B cell (primary cell): ENCODE measurements around the gene DOCK8. TPM values are rescaled to one million over a fixed set of nuclear protein-coding genes. Genes with fewer than 3 reads are reported as not detected.
"Not testable (repeated sequence)": the region's sequence is repeated elsewhere in the genome, so short reads cannot be mapped to it uniquely, and the experiment has no call there.

ENCODE experiments used
- ATAC-seq: fragments of 200-7000 bp; cut with Tn5 transposase; one replicate; pipeline ENCODE4 v1.10.0; 2021; ENCODE audit warnings: low read depth, mild to moderate bottlenecking, moderate number of reproducible peaks, moderate library complexity
- CTCF ChIA-PET: fragments of 350-600 bp; sonication (Branson Sonifier 250); formaldehyde crosslinking; loops from one replicate; lab custom pipeline; 2021; ENCODE audit warnings: antibody characterized with exemption, inconsistent platforms; lab: Charles Lee
- POLR2A ChIA-PET: fragments of 350-600 bp; sonication (Branson Sonifier 250); formaldehyde crosslinking; loops from one replicate; lab custom pipeline; 2021; ENCODE audit warnings: antibody characterized with exemption; lab: Charles Lee
- DNase-seq: peaks from one replicate; pipeline ENCODE4 v3.0.0; 2013
- H2AFZ ChIP-seq: 2 replicates; pipeline ENCODE4 v1.6.1; 2012; ENCODE audit warnings: mild to moderate bottlenecking, low read depth, low read length; ENCODE audit not compliant: insufficient read depth, poor library complexity, severe bottlenecking
- H3K27ac ChIP-seq, 2 donors: 1 replicate in 1 of 2; 2 replicates in 1 of 2; pipeline ENCODE4 v1.5.1; 2012 to 2013; ENCODE audit warnings: low read length in 2 of 2, mild to moderate bottlenecking in 2 of 2, moderate library complexity in 1 of 2
- H3K27me3 ChIP-seq, 4 experiments: fragments of 200-600 bp in 1 of 4; sonication (generic) in 1 of 4; replicated peaks in 1 of 4; 1 replicate in 2 of 4; 2 replicates in 2 of 4; pipeline versions ENCODE4 v1.6.1 to v1.7.0; 2013 to 2016; ENCODE audit warnings: low read length in 3 of 4, mild to moderate bottlenecking in 2 of 4, mixed read lengths in 1 of 4, moderate library complexity in 1 of 4; ENCODE audit not compliant: insufficient read depth in 4 of 4, control insufficient read depth in 3 of 4; ENCODE audit errors: control extremely low read depth in 1 of 4
- H3K36me3 ChIP-seq, 2 experiments: replicated peaks in 1 of 2; 1 replicate in 1 of 2; 2 replicates in 1 of 2; pipeline versions ENCODE4 v1.6.1 to v1.7.1; 2013; ENCODE audit warnings: low read length in 1 of 2; ENCODE audit not compliant: insufficient read depth in 2 of 2, control insufficient read depth in 1 of 2; ENCODE audit errors: control extremely low read depth in 1 of 2, extremely low read depth in 1 of 2
- H3K4me1 ChIP-seq, 2 donors: fragments of 200-600 bp in 1 of 2; sonication (generic) in 1 of 2; 1 replicate in 1 of 2; 2 replicates in 1 of 2; pipeline versions ENCODE4 v1.5.1 to v1.6.1; 2013 to 2017; ENCODE audit warnings: low read length in 2 of 2; ENCODE audit not compliant: control insufficient read depth in 2 of 2, insufficient read depth in 2 of 2
- H3K4me2 ChIP-seq: replicated peaks from 2 replicates; pipeline ENCODE3; 2012; ENCODE audit warnings: mild to moderate bottlenecking, low read depth, low read length; ENCODE audit not compliant: poor library complexity, severe bottlenecking
- H3K4me3 ChIP-seq, 5 experiments: fragments of 200-600 bp in 1 of 5; sonication (generic) in 1 of 5; 1 replicate in 3 of 5; 2 replicates in 2 of 5; pipeline versions ENCODE4 v1.5.1 to v1.7.0; 2011 to 2016; ENCODE audit warnings: low read length in 4 of 5, mild to moderate bottlenecking in 4 of 5, low read depth in 2 of 5, control low read depth in 1 of 5, moderate library complexity in 1 of 5; ENCODE audit not compliant: insufficient read depth in 1 of 5; ENCODE audit errors: control extremely low read depth in 1 of 5, extremely low read depth in 1 of 5
- H3K79me2 ChIP-seq: fragments of 200-600 bp; sonication (generic); one replicate; pipeline ENCODE4 v1.6.0; 2016; ENCODE audit warnings: low read length; ENCODE audit not compliant: control insufficient read depth, insufficient read depth
- H3K9ac ChIP-seq: fragments of 200-600 bp; sonication (generic); 2 replicates; pipeline ENCODE4 v1.6.1; 2017; ENCODE audit warnings: mild to moderate bottlenecking, low read length, moderate library complexity
- H3K9me3 ChIP-seq, 3 donors: one replicate each; pipeline versions ENCODE4 v1.6.1 to v1.7.1; 2013; ENCODE audit warnings: low read length in 2 of 3; ENCODE audit not compliant: control insufficient read depth in 2 of 3, insufficient read depth in 1 of 3; ENCODE audit errors: control extremely low read depth in 1 of 3
- H4K20me1 ChIP-seq: 2 replicates; pipeline ENCODE4 v1.6.0; 2012; ENCODE audit warnings: mild to moderate bottlenecking, low read length; ENCODE audit not compliant: insufficient read depth, control insufficient read depth, poor library complexity, severe bottlenecking
- H3K27ac Mint-ChIP-seq: one replicate; pipeline ENCODE4 v1.8.0; 2021; ENCODE audit warnings: mixed read lengths
- H3K27me3 Mint-ChIP-seq: one replicate; pipeline ENCODE4 v1.8.0; 2021; ENCODE audit warnings: mixed read lengths
- H3K4me1 Mint-ChIP-seq: one replicate; pipeline ENCODE4 v1.8.0; 2021; ENCODE audit warnings: mixed read lengths
- H3K4me3 Mint-ChIP-seq: one replicate; pipeline ENCODE4 v1.8.0; 2021; ENCODE audit warnings: mixed read lengths
- H3K9me3 Mint-ChIP-seq: one replicate; pipeline ENCODE4 v1.8.0; 2022; ENCODE audit warnings: mixed read lengths; ENCODE audit not compliant: insufficient read depth
- CTCF ChIP-seq: fragments of 200-600 bp; IDR thresholded peaks from one replicate; pipeline ENCODE4 v1.8.0; 2022; ENCODE audit warnings: antibody characterized with exemption, mild to moderate bottlenecking
- EZH2 ChIP-seq: IDR thresholded peaks from 2 replicates; pipeline ENCODE4 v1.6.1; 2012; ENCODE audit warnings: borderline replicate concordance, low read depth, mild to moderate bottlenecking, moderate library complexity, low read length; ENCODE audit not compliant: insufficient read depth, poor library complexity, severe bottlenecking
- WGBS: methylation state at CpG from one replicate; pipeline ENCODE4 v1.1.5; 2013; ENCODE audit warnings: missing lambda C conversion rate; ENCODE audit not compliant: insufficient coverage; 5-methylcytosine and 5-hydroxymethylcytosine counted together
- intact Hi-C: fragments of 100-400 bp; cut with micrococcal nuclease; formaldehyde crosslinking; loops from one replicate; pipeline ENCODE4 v1.10.0; 2022
- polyA minus RNA-seq: library from RNA; depleted of rRNA, polyadenylated mRNA; stranded (reverse); fragments of >200 nt; gene quantifications from 2 replicates; pipeline ENCODE4 v1.2.3, GENCODE V29; 2012
- polyA plus RNA-seq: library from polyadenylated mRNA; depleted of rRNA; stranded (reverse); fragments of >200 nt; gene quantifications from 2 replicates; pipeline ENCODE4 v1.2.3, GENCODE V29; 2012
- total RNA-seq, 2 donors: library from RNA; stranded (reverse); fragments of 120-200 nt in 1 of 2; gene quantifications; 1 replicate in 1 of 2; 2 replicates in 1 of 2; pipeline versions ENCODE4 v1.2.3 to v1.2.4, GENCODE V29; 2013 to 2022

Gene DOCK8
- 288 and 297 TPM in 2 replicates for total RNA-seq
- total RNA-seq (2013), result 139 TPM
- polyA plus RNA-seq, result 47.6 and 54.0 TPM in 2 replicates
- polyA minus RNA-seq, result 94.3 and 115 TPM in 2 replicates

GRCh38 chr9:214648-215493 is at the start of gene DOCK8:
Gene DOCK8, plus strand, starts transcription at chr9:214865. Its CDS starts 112 bp downstream, at chr9:214977.
- Histone ChIP-seq H3K79me2 (peaks cover 43% of the 10 kb centered on the region), H3K4me3 (peak within 1 kb of the TSS; percentile 67 to 93 (median 79)), H3K27ac (peak within 1 kb of the TSS; percentile 61 to 90), H4K20me1 (no peaks in the 10 kb centered on the region), H3K4me2 (peak within 1 kb of the TSS; percentile 95), H3K27me3 (no peaks in the 10 kb centered on the region), H3K9ac (peak within 1 kb of the TSS; percentile 83), H3K9me3 (no peaks in the 10 kb centered on the region), H3K4me1 (peaks cover 27 to 37% of the 10 kb centered on the region in 2 donors), H2AFZ (peak within 1 kb of the TSS; percentile 92), H3K36me3 (no peaks in the 10 kb centered on the region)
- TF ChIP-seq EZH2 (no peak), CTCF (peak; percentile 53)
- ChIA-PET CTCF (interaction anchor here (0.6 to 3.4 kb wide), 17 partner anchors 9 to 95 kb away, joined by 3 to 27 read pairs (median 4); no protein-coding TSS in a partner anchor), POLR2A (interaction anchor here (1.0 to 2.2 kb wide), 6 partner anchors 9 to 83 kb away, joined by 3 to 17 read pairs (median 5); no protein-coding TSS in a partner anchor)
- under 1% methylated on average over 103 of the region's 103 CpGs for WGBS
- H3K27ac Mint-ChIP-seq, result peak within 1 kb of the TSS; percentile 97
- peak within 1 kb of the TSS; percentile 94 for H3K4me3 Mint-ChIP-seq
- no peaks in the 10 kb centered on the region for H3K27me3 Mint-ChIP-seq
- peaks cover 41% of the 10 kb centered on the region for H3K4me1 Mint-ChIP-seq
- peak; percentile 81 for ATAC-seq
- peak; percentile 91 for DNase-seq
- intact Hi-C loops, result loop anchor here (1.0 kb wide), 2 partner anchors 57 to 82 kb away; no protein-coding TSS in a partner anchor
- no peaks in the 10 kb centered on the region for H3K9me3 Mint-ChIP-seq

GRCh38 chr9:169757-170156 is 44.9 kb upstream of the DOCK8 start:
- H3K9ac ChIP-seq, DNase-seq, CTCF ChIA-PET, H3K27ac ChIP-seq, intact Hi-C loops, H3K79me2 ChIP-seq, ATAC-seq, H3K9me3 ChIP-seq, H4K20me1 ChIP-seq, H3K4me3 Mint-ChIP-seq, H3K4me2 ChIP-seq, H3K4me1 Mint-ChIP-seq, POLR2A ChIA-PET, H3K9me3 Mint-ChIP-seq, H2AFZ ChIP-seq, H3K27ac Mint-ChIP-seq, H3K27me3 Mint-ChIP-seq, H3K4me3 ChIP-seq, H3K36me3 ChIP-seq, H3K27me3 ChIP-seq, H3K4me1 ChIP-seq: not testable (repeated sequence)
- no CpG with 5 or more reads among the region's 3 CpGs for WGBS

GRCh38 chr9:178140-178825 is 36.4 kb upstream of the DOCK8 start:
- Mint-ChIP-seq H3K4me1 (peaks cover 15% of the 10 kb centered on the region), H3K27ac (peak overlapping the region; percentile 87), H3K4me3 (peak overlapping the region; percentile 90)
- H3K9ac ChIP-seq, H3K9me3 Mint-ChIP-seq, ATAC-seq, H3K9me3 ChIP-seq, H3K4me1 ChIP-seq, H3K4me2 ChIP-seq, CTCF ChIA-PET, H3K36me3 ChIP-seq, H3K79me2 ChIP-seq, H2AFZ ChIP-seq, H3K27me3 Mint-ChIP-seq, H4K20me1 ChIP-seq, POLR2A ChIA-PET, H3K27me3 ChIP-seq: not testable (repeated sequence)
- intact Hi-C loops, result loop anchor here (5.0 kb wide), 2 partner anchors 94 to 129 kb away; no protein-coding TSS in a partner anchor
- H3K27ac ChIP-seq, result peak overlapping the region in 1 of 2 donors; percentile 41
- 0% methylated on average over 1 of the region's 23 CpGs for WGBS
- H3K4me3 ChIP-seq, result peak overlapping the region in 3 of 5 experiments; percentile 21 to 37 (median 34)
- peak; percentile 28 for DNase-seq
